K562 (cell line): ENCODE measurements around the gene SNTG2.

Source experiments
- CEBPB ChIP-seq: fragments of 450-650 bp; IDR thresholded peaks from 2 replicates; pipeline ENCODE4 v1.6.1; 2016; ENCODE audit warnings: missing genetic modification characterization, missing compliant biosample characterization
- CREB5 ChIP-seq: fragments of 250-450 bp; sonication (Bioruptor Pico); IDR thresholded peaks from 2 replicates; pipeline ENCODE4 v1.5.0; 2020; ENCODE audit warnings: mild to moderate bottlenecking
- NR2C2 ChIP-seq, 2 experiments: fragments of 200-800 bp in 1 of 2; sonication (Bioruptor generic) in 1 of 2; sonication (generic) in 1 of 2; formaldehyde crosslinking in 1 of 2; IDR thresholded peaks; 2 replicates each; pipeline versions ENCODE4 v1.6.1 to v1.8.0; 2016 to 2022; ENCODE audit warnings: mild to moderate bottlenecking in 1 of 2, missing compliant biosample characterization in 1 of 2, missing genetic modification characterization in 1 of 2, missing genetic modification reagents in 1 of 2
- USF2 ChIP-seq: sonication (generic); formaldehyde crosslinking; IDR thresholded peaks from 2 replicates; pipeline ENCODE4 v1.5.0; 2020; ENCODE audit warnings: missing genetic modification reagents

- TF ChIP-seq CEBPB (tag) (no peak), USF2 (CRISPR knock-in tag) (no peak), NR2C2 (CRISPR knock-in tag; IDR thresholded peaks at IDR 0.05) (no peak), NR2C2 (tag; IDR thresholded peaks at IDR 0.05) (no peak), CREB5 (CRISPR knock-in tag) (no peak)
Observed at GRCh38 chr2:1224901-1225300, 274.3 kb downstream of the SNTG2 start.
